Thyroid gland (tissue), 4 donors: ENCODE results near the gene CFAP69. TPM values are rescaled to one million over a fixed set of nuclear protein-coding genes. Genes with fewer than 3 reads are reported as not detected.
A peak's percentile ranks its signal among the peaks of the same experiment; 100 is the strongest.

Experiments
- DNase-seq, 2 donors: peaks; one replicate each; pipeline ENCODE4 v3.0.0-alpha.2; 2019
- H3K27ac ChIP-seq, 3 donors: fragments of 200-600 bp; sonication (generic); 1 replicate in 2 of 3; 2 replicates in 1 of 3; pipeline ENCODE4 v1.5.1; 2016 to 2019; ENCODE audit warnings: mild to moderate bottlenecking in 1 of 3, moderate library complexity in 1 of 3
- H3K27me3 ChIP-seq: fragments of 200-600 bp; sonication (generic); one replicate; pipeline ENCODE4 v1.5.1; 2019
- H3K36me3 ChIP-seq, 2 donors: fragments of 200-600 bp; sonication (generic); one replicate each; pipeline ENCODE4 v1.5.1; 2016 to 2019
- H3K4me1 ChIP-seq, 2 donors: fragments of 200-600 bp; sonication (generic); one replicate each; pipeline ENCODE4 v1.5.1; 2017 to 2019
- H3K4me3 ChIP-seq, 3 donors: fragments of 200-600 bp; sonication (generic); replicated peaks in 1 of 3; 1 replicate in 2 of 3; 2 replicates in 1 of 3; pipeline ENCODE4 v1.5.1; 2016; ENCODE audit warnings: mild to moderate bottlenecking in 1 of 3
- H3K9me3 ChIP-seq: fragments of 200-600 bp; sonication (generic); one replicate; pipeline ENCODE4 v1.5.1; 2017
- POLR2A ChIP-seq, 2 donors: fragments of 450-650 bp; IDR thresholded peaks; one replicate each; pipeline ENCODE4 v1.6.1; 2017; ENCODE audit warnings: antibody characterized with exemption in 2 of 2, mild to moderate bottlenecking in 2 of 2, moderate library complexity in 1 of 2
- WGBS, 2 donors: methylation state at CpG; one replicate each; pipeline ENCODE4 v1.1.5; 2017; 5-methylcytosine and 5-hydroxymethylcytosine counted together
- intact Hi-C: fragments of 100-400 bp; cut with DNase I; formaldehyde crosslinking; loops from one replicate; pipeline ENCODE4 v1.15.1; 2023
- total RNA-seq, 4 donors: library from RNA; depleted of rRNA; stranded (reverse); fragments of >200 nt; gene quantifications; one replicate each; pipeline ENCODE4 v1.2.3, GENCODE V29; 2016
- TF ChIP-seq, protein P1 (sequence below), 6 experiments: fragments of 200-600 bp in 3 of 6; fragments of 450-650 bp in 3 of 6; sonication (generic) in 3 of 6; IDR thresholded peaks; one replicate each; pipeline ENCODE4 v1.5.1; 2016 to 2019; ENCODE audit warnings: antibody characterized with exemption in 6 of 6, mild to moderate bottlenecking in 2 of 6, inconsistent platforms in 1 of 6, moderate library complexity in 1 of 6

The CFAP69 gene
- total RNA-seq, 4 donors from 2014 or later: 12.6 to 73.8 (median 32.5) TPM

DNA sequence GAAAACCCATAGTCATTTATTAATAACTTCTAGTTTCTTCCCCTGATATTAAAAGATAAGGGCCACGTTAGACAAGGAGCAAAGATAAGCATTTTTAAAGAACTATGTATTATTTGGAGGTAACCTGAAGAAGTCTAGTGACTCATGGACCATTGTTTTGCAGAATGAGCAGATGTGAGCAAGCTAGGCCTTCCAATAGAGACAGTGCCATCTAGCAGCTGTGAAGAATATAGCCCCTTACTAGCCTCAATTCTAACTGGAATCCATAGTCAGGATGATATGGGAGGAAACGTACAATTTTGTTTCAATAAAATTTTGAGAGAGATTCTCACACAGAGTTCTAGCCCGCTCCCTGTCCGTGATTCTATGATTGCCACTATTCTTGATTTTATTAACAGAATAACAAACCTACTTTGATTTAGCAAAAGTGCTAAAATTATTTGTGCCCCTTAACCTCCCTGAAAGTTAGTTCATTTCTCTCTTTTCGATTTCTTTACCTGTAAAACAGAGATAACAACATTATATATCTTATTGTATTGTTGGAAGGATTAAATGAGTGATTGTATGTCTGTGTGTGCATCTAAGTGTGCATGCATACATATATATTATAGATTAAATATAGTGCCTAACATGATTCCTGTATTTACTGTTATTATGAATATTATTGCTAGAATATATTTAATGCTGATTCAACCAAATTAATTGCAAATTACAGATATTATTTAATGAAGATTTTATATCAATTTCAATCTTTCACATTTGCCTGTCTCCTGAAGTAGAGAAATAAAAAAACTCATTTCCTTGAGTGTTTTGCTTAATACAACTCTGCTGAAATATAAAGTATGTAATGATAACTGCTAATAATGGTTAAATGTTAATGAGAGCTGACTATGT is 53.4 kb downstream of the CFAP69 start:
- Histone ChIP-seq H3K9me3 (no peaks in the 10 kb centered on the region), H3K4me1 (no peaks in the 10 kb centered on the region), H3K27me3 (no peaks in the 10 kb centered on the region), H3K4me3 (no peak overlapping the region), H3K36me3 (no peaks in the 10 kb centered on the region), H3K27ac (no peak overlapping the region)
- DNase-seq: no peak
- 73 to 79% methylated on average over 5 of the region's 5 CpGs for WGBS, 2 donors
- intact Hi-C loops: no loop called here
- TF ChIP-seq, protein P1, sequence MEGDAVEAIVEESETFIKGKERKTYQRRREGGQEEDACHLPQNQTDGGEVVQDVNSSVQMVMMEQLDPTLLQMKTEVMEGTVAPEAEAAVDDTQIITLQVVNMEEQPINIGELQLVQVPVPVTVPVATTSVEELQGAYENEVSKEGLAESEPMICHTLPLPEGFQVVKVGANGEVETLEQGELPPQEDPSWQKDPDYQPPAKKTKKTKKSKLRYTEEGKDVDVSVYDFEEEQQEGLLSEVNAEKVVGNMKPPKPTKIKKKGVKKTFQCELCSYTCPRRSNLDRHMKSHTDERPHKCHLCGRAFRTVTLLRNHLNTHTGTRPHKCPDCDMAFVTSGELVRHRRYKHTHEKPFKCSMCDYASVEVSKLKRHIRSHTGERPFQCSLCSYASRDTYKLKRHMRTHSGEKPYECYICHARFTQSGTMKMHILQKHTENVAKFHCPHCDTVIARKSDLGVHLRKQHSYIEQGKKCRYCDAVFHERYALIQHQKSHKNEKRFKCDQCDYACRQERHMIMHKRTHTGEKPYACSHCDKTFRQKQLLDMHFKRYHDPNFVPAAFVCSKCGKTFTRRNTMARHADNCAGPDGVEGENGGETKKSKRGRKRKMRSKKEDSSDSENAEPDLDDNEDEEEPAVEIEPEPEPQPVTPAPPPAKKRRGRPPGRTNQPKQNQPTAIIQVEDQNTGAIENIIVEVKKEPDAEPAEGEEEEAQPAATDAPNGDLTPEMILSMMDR (IDR thresholded peaks at IDR 0.05): peak in 3 of 6 experiments; percentile 30 to 52 (median 38)
- TF ChIP-seq POLR2A (IDR thresholded peaks at IDR 0.05): no peak

DNA sequence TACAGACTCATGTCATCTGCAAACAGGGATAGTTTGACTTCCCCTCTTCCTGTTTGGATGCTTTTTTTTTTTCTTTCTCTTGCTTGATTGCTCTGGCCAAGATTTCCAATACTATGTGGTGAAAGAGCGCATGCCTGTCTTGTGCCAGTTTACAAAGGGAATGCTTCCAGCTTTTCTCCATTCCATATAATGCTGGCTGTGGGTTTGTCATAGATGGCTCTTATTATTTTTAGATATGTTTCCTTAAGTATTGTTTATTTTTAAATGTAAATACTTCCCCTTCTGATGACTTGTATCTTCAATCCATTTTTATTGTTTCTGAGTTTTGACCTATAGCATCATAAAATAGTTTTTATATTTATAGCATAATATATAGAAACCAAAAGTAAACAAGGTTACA is 58.3 kb downstream of the CFAP69 start:
- Histone ChIP-seq H3K4me1 (no peaks in the 10 kb centered on the region), H3K27ac (no peak overlapping the region), H3K4me3 (no peak overlapping the region), H3K27me3 (no peaks in the 10 kb centered on the region), H3K36me3 (peaks cover 0 to 7% of the 10 kb centered on the region in 2 donors), H3K9me3 (no peaks in the 10 kb centered on the region)
- intact Hi-C loops: no loop called here
- DNase-seq: no peak
- TF ChIP-seq POLR2A (IDR thresholded peaks at IDR 0.05): no peak
- TF ChIP-seq, protein P1 (IDR thresholded peaks at IDR 0.05): no peak
- 94 to 97% methylated on average over 1 of the region's 1 CpG for WGBS, 2 donors

DNA sequence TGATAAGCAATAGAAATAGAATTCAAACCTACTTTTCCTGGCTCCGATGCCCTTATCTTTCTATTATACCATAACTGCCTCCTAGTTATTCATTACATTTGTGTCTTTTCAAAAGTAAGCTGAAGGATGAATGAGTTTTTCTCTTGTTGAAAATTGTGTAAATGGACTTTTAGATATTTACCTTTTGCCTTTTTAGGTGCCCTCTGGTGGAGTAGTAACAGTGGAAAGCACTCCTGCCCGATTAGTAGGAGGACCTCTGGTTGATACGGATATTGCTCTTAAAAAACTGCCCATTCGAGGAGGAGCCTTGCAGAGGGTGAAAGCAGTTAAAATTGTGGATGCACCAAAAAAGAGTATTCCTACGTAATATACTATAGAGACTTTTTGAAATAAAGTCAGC is 64.9 kb downstream of the CFAP69 start:
- intact Hi-C loops: no loop called here
- no peak overlapping the region for H3K4me3 ChIP-seq
- no peak for DNase-seq
- H3K27me3 ChIP-seq: no peaks in the 10 kb centered on the region
- H3K27ac ChIP-seq: no peak overlapping the region
- no peaks in the 10 kb centered on the region for H3K4me1 ChIP-seq
- H3K9me3 ChIP-seq: no peaks in the 10 kb centered on the region
- TF ChIP-seq, protein P1 (IDR thresholded peaks at IDR 0.05): no peak
- no peak for TF ChIP-seq POLR2A (IDR thresholded peaks at IDR 0.05)
- peaks cover 0 to 7% of the 10 kb centered on the region in 2 donors for H3K36me3 ChIP-seq
- 85% methylated on average over 5 of the region's 5 CpGs for WGBS, 2 donors

DNA sequence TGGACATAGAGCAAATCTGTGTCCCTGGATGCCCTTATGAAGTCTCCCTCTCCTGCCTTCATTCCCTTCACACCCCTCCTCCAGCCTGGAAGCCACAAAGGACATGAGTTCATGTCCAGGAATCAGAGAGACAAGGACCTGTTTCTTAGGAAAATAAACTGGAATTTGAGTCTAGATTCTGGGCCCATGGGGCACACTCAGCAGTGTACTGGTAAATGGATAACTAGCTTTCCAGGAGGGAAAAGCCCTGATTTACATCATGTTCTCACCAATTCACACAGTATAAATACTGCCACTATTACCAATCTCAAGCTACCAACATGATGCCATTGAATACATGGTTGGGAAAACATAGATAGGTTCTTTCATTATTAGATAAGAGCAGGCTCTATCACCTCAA is 66.2 kb downstream of the CFAP69 start:
- no peaks in the 10 kb centered on the region for H3K9me3 ChIP-seq
- H3K27me3 ChIP-seq: no peaks in the 10 kb centered on the region
- TF ChIP-seq POLR2A (IDR thresholded peaks at IDR 0.05): no peak
- TF ChIP-seq, protein P1 (IDR thresholded peaks at IDR 0.05): no peak
- intact Hi-C loops: no loop called here
- no peak overlapping the region for H3K27ac ChIP-seq
- H3K4me3 ChIP-seq: no peak overlapping the region
- no peak for DNase-seq
- H3K36me3 ChIP-seq: peaks cover 0 to 7% of the 10 kb centered on the region in 2 donors
- no peaks in the 10 kb centered on the region for H3K4me1 ChIP-seq

DNA sequence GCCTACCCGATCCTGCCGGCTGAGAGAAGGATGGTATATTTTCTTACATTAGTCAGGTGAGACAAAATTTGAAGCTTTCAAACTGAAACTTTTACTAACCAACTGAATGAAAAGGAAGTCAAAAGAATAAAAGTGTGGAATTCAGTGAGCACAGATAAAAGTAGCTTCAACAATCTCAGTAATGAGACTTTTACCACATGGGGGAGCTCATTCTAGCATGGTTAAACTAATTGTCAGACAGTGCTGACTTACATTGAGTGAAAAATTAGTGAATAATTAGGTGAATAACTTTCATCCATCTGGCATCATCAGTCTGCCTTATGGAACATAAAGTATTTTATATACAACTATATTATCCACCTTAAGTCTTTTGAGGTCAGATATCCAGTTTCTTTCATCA is 67.8 kb downstream of the CFAP69 start:
- TF ChIP-seq, protein P1 (IDR thresholded peaks at IDR 0.05): no peak
- TF ChIP-seq POLR2A (IDR thresholded peaks at IDR 0.05): no peak
- WGBS, 2 donors: 87 to 88% methylated on average over 2 of the region's 2 CpGs
- intact Hi-C loops: no loop called here

More for the DNA sequence above, 67.8 kb downstream of the CFAP69 start:
- no peak for DNase-seq
- H3K4me1 ChIP-seq: no peaks in the 10 kb centered on the region
- no peak overlapping the region for H3K4me3 ChIP-seq
- H3K36me3 ChIP-seq: peaks cover 0 to 5% of the 10 kb centered on the region in 2 donors
- H3K27me3 ChIP-seq: no peaks in the 10 kb centered on the region
- H3K9me3 ChIP-seq: no peaks in the 10 kb centered on the region
- H3K27ac ChIP-seq: no peak overlapping the region
